Panc1 (cell line): Measurements from ENCODE around the gene PLEKHA1. TPM values are rescaled to one million over a fixed set of nuclear protein-coding genes. Genes with fewer than 3 reads are reported as not detected.

Experiments used
- ATAC-seq: fragments of 200-7000 bp; cut with Tn5 transposase; 2 replicates; pipeline ENCODE4 v1.9.1; 2020; ENCODE audit warnings: mild to moderate bottlenecking, moderate library complexity
- BruUV-seq: library from RNA; stranded (reverse); fragments of 400-500 nt; replicated peaks from 2 replicates; lab custom pipeline; 2021; lab: Mats Ljungman, UMichigan
- CTCF ChIA-PET: fragments of 300-600 bp; sonication (Branson Sonifier 250); formaldehyde crosslinking; loops from one replicate; lab custom pipeline; 2022; ENCODE audit warnings: antibody characterized with exemption; lab: Charles Lee
- POLR2A ChIA-PET: fragments of 300-600 bp; sonication (Branson Sonifier 250); formaldehyde crosslinking; loops from one replicate; lab custom pipeline; 2022; ENCODE audit warnings: antibody characterized with exemption; lab: Charles Lee
- DNase-seq: peaks from one replicate; pipeline ENCODE4 v3.0.0-alpha.2; 2010; ENCODE audit warnings: low read depth, low spot score
- H3K27ac ChIP-seq: 2 replicates; pipeline ENCODE4 v1.5.1; 2011; ENCODE audit warnings: mild to moderate bottlenecking, low read length, inconsistent platforms
- H3K27me3 ChIP-seq: fragments of 200-500 bp; sonication (Bioruptor generic); 2 replicates; pipeline ENCODE4 v1.6.0; 2014; ENCODE audit warnings: low read length, inconsistent platforms; ENCODE audit not compliant: control insufficient read depth, insufficient read depth
- H3K36me3 ChIP-seq: fragments of 200-500 bp; sonication (Bioruptor generic); 2 replicates; pipeline ENCODE4 v1.5.1; 2014; ENCODE audit warnings: inconsistent platforms, mild to moderate bottlenecking, low read length, moderate library complexity; ENCODE audit not compliant: control insufficient read depth, insufficient read depth
- H3K4me1 ChIP-seq: 2 replicates; pipeline ENCODE4 v1.5.1; 2011; ENCODE audit warnings: inconsistent platforms, mild to moderate bottlenecking, low read length, moderate library complexity; ENCODE audit not compliant: control insufficient read depth, insufficient read depth
- H3K4me3 ChIP-seq, 2 experiments: 2 replicates each; pipeline ENCODE4 v1.5.1; 2011 to 2012; ENCODE audit warnings: low read depth in 2 of 2, low read length in 2 of 2, mild to moderate bottlenecking in 2 of 2, inconsistent platforms in 1 of 2, moderate library complexity in 1 of 2
- H3K9me3 ChIP-seq: fragments of 200-500 bp; sonication (Bioruptor generic); 2 replicates; pipeline ENCODE4 v1.5.1; 2014; ENCODE audit warnings: low read depth, mild to moderate bottlenecking, inconsistent platforms, low read length, moderate library complexity; ENCODE audit not compliant: control insufficient read depth, insufficient read depth
- CTCF ChIP-seq: fragments of 450-650 bp; IDR thresholded peaks from 2 replicates; pipeline ENCODE4 v1.5.1; 2017; ENCODE audit warnings: mild to moderate bottlenecking
- POLR2AphosphoS5 ChIP-seq: IDR thresholded peaks from 2 replicates; pipeline ENCODE4 v1.6.1; 2012; ENCODE audit warnings: mild to moderate bottlenecking, low read depth, low read length, moderate library complexity
- REST ChIP-seq, 2 experiments: IDR thresholded peaks; 2 replicates each; pipeline ENCODE4 v1.6.1; 2011 to 2012; ENCODE audit warnings: low read depth in 2 of 2, control low read depth in 1 of 2, low read length in 1 of 2, mild to moderate bottlenecking in 1 of 2, moderate library complexity in 1 of 2; ENCODE audit not compliant: insufficient read depth in 1 of 2
- SIN3A ChIP-seq: IDR thresholded peaks from 2 replicates; pipeline ENCODE4 v1.6.1; 2012; ENCODE audit warnings: low read depth, mild to moderate bottlenecking, low read length, moderate library complexity, borderline replicate concordance; ENCODE audit not compliant: insufficient read depth
- TCF7L2 ChIP-seq: IDR thresholded peaks from 2 replicates; pipeline ENCODE4 v1.6.1; 2011; ENCODE audit warnings: mild to moderate bottlenecking, low read depth, low read length, inconsistent platforms
- in situ Hi-C: cut with HindIII; loops from 2 replicates; pipeline ENCODE4 v1.10.0; 2016; ENCODE audit warnings: low sequenced_read_pairs, low pct_unique_long_range_greater_than_20kb
- intact Hi-C: fragments of 100-400 bp; cut with micrococcal nuclease; formaldehyde crosslinking; loops from one replicate; pipeline ENCODE4 v1.10.0; 2022; ENCODE audit not compliant: unreplicated experiment
- total RNA-seq: library from RNA; stranded (reverse); gene quantifications from one replicate; pipeline ENCODE4 v1.2.1, GENCODE V29; 2021; ENCODE audit not compliant: unreplicated experiment

The PLEKHA1 gene
- total RNA-seq, 1 experiment from 2014 or later, result 95.5 TPM

GRCh38 chr10:122475100-122475499 is 100.6 kb downstream of the PLEKHA1 start:
- Histone ChIP-seq H3K4me1 (no peaks in the 10 kb centered on the region), H3K4me3 (no peak overlapping the region), H3K27me3 (no peaks in the 10 kb centered on the region; the same call in 1 of the 2 replicates), H3K27ac (no peak overlapping the region), H3K36me3 (no peaks in the 10 kb centered on the region), H3K9me3 (no peaks in the 10 kb centered on the region)
- intact Hi-C loops (no loop called here), in situ Hi-C loops (no loop called here)
- TF ChIP-seq TCF7L2, result no peak
- TF ChIP-seq CTCF, result no peak
- TF ChIP-seq REST (IDR thresholded peaks at IDR 0.05; ENCODE audit: insufficient read depth in 1 of 2, low read depth in 2 of 2, low read length in 1 of 2), result no peak
- no peak for TF ChIP-seq POLR2AphosphoS5
- TF ChIP-seq SIN3A, result no peak
- ATAC-seq, result peak; percentile 33; the same call in 1 of the 2 replicates
- no TSS peak for BruUV-seq
- DNase-seq, result no peak
- ChIA-PET POLR2A (no interaction called here), CTCF (no interaction called here)

- Histone ChIP-seq H3K36me3 (no peaks in the 10 kb centered on the region), H3K4me1 (no peaks in the 10 kb centered on the region), H3K4me3 (no peak overlapping the region), H3K27ac (no peak overlapping the region), H3K27me3 (no peaks in the 10 kb centered on the region; the same call in 1 of the 2 replicates), H3K9me3 (no peaks in the 10 kb centered on the region)
- intact Hi-C loops, result no loop called here
- in situ Hi-C loops, result no loop called here
- ChIA-PET POLR2A (no interaction called here), CTCF (no interaction called here)
- BruUV-seq, result no TSS peak
- TF ChIP-seq TCF7L2 (no peak), CTCF (no peak), SIN3A (no peak), REST (IDR thresholded peaks at IDR 0.05; ENCODE audit: insufficient read depth in 1 of 2, low read depth in 2 of 2, low read length in 1 of 2) (no peak), POLR2AphosphoS5 (no peak)
- DNase-seq (no peak), ATAC-seq (peak; percentile 46; the same call in 1 of the 2 replicates)
Observed at GRCh38 chr10:122475591-122476332, 101.3 kb downstream of the PLEKHA1 start.
